Activated gamma-delta T cell treated with Interleukin-2 at 50 U/mL for 16 hours (primary cell): ENCODE data around the gene FOXF2.
A peak's percentile ranks its signal among the peaks of the same experiment; 100 is the strongest.

ENCODE experiments used
- DNase-seq: peaks from one replicate; pipeline ENCODE4 v3.0.0-alpha.2; 2020

Gene FOXF2

GRCh38 chr6:1379017-1379787, 10.2 kb upstream of the FOXF2 start:
- DNase-seq = no peak

- no peak for DNase-seq
Measured at GRCh38 chr6:1379788-1380147, 9.6 kb upstream of the FOXF2 start.

GRCh38 chr6:1380625-1381427, 8.6 kb upstream of the FOXF2 start:
- DNase-seq = no peak

GRCh38 chr6:1381481-1382330, 7.7 kb upstream of the FOXF2 start:
- DNase-seq = peak; percentile 29

- no peak for DNase-seq
Measured at GRCh38 chr6:1382331-1382882, 7.0 kb upstream of the FOXF2 start.

- DNase-seq = no peak
Measured at GRCh38 chr6:1382883-1383728, 6.3 kb upstream of the FOXF2 start.

DNA sequence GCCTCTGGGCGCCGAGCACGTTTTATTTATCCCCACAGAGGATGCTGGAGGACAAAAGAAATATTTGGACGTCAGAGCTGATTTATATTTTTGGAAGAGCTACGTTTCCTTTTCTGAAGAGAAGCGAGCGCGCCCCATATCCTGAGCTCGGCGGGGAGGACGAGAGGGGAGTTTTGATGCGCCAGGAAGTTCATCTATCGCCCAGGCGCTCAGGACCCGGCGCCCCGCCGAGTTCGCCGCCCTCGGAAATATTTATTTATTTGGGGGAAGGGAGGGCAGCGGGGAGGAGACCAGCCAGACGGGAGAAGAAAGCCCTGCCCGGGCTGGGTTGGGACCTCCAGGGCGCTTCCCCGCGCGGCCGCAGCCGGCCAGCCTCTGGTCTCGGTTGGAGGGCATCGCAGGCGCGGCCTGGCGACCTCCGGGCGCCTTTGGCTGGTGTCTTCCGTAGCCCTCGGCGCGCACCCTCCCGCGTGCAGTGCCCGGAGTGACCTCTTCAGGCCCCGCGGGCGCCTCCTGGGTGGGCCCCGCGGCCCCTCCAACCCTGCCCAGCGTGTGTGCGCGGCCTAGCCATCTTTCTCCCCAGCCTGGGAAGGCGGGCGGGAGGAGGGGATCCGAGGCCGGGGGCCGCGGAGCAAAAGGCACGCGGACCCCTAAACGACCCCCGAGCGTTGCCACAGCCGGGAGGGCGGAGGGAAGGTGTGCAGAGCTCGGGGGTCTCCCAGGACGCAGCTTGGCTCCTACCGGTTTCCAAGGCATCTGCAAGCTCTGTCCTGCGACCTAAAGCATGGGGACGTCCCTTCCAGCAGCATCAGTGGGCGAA, 5.4 kb upstream of the FOXF2 start:
- no peak for DNase-seq

DNA sequence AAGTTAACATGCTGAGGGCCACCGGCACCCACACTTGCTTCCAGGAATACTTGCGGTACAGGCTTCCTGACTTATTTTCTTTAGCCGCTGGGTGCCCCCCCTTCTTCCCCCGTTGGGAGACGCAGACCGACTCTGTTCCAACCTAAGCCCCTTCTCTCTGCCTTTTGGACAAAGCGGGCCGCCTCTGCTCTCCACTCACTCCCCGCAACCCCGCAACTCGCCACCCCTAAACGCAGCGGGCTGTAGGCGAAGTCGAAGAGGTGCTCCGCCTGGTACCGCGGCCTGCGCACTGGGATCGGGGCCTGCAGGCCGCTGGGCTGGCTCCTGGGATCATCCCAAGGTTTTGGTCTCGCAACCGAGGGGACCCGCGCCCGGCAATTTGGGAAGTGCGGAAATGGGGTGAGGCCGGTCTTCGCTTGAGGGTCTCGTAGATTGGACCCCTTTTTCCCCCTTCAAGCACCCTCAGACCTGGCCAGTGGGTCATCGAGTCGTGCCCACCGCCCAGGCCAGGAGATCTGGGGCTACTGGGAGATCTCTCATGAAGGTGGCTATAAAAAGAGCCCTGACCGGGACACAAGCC, 4.7 kb upstream of the FOXF2 start:
- no peak for DNase-seq

DNA sequence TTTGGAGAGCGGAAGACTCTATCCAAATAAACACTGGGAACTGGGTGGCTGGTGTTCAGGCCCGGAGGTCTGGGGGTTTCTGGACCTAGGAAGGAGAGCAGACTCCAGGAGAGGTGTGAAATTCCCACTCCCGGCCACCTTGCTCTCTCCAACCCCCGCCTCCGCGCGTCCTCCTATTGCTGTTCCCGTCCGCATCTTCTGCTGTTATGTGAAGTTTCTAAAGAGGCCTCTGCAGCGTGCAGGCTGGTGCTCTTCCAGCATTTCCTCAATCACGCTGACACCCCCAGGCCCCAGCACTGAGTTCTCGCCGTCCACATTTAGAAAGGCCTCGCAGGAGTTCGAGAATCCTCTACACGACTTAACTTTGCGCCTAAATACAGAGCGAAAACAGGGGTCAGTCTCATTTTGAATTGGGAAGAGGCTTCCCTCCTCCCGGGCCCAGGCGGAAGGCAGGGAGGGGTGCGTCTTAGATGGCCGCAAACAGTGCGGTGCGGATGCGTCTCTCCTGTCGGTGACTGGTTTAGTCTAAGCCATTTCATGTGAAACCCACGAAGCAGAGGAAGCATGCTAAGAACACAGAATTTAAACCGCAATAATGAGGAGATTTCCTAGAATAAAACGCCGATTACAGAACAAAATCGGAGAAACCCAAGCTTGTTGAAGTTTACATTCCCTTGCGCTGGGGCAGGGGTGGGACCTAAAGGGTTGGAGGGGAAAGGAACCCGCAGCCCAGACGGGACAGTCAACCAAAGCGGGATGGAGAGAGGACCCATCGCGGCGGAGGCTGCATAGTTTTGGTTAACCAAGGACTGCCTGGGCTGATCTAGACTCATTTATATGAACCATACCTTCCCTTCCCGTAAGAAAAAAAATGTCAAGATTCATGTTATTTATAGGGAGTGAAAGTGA, 4.0 kb upstream of the FOXF2 start:
- DNase-seq = no peak

GRCh38 chr6:1386038-1386709, 3.2 kb upstream of the FOXF2 start:
- no peak for DNase-seq

GRCh38 chr6:1387538-1387875, 1.9 kb upstream of the FOXF2 start:
- no peak for DNase-seq

GRCh38 chr6:1387876-1388629, 1.3 kb upstream of the FOXF2 start:
- no peak for DNase-seq

- DNase-seq = no peak
Measured at GRCh38 chr6:1388630-1389368, 577 bp upstream of the FOXF2 start.

- no peak for DNase-seq
Measured at GRCh38 chr6:1390133-1390945, 963 bp downstream of the FOXF2 start.

DNA sequence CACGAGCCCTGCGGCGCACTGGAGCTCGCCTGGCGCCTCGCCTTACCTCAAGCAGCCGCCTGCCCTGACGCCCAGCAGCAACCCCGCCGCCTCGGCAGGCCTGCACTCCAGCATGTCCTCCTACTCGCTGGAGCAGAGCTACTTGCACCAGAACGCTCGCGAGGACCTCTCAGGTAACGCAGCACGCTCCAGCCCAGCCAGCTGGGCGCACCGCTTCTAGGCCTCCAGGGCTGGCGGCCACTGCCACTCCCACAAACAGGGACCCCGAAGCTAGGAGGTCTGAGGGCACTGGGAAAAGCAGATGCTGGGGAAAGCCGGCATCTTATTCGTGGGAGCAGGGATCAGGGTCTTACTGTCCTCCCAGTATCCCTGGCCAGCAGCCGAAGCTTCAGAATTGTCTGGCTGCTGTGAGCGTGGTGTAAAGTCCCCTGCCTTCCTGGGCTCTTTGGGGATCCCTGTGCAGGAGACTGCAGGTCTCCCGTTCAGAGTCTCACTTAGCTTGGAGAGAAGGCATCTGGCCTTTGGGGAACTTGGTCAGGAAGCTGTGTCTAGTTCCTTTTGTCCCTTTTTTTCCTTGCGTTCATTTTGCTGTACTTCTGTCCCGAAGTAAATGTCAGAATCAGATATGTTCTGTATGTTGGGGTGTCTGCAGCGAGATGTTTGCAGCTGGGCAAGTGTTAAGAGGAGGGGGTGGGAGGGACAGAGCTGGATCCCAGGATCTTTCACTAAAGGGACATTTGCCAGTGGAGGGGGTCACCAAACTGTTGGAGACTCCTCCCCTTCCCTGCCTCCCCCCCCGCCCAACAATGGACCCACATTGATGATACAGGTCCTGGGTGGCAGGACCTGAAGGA, 1.8 kb downstream of the FOXF2 start:
- no peak for DNase-seq

DNA sequence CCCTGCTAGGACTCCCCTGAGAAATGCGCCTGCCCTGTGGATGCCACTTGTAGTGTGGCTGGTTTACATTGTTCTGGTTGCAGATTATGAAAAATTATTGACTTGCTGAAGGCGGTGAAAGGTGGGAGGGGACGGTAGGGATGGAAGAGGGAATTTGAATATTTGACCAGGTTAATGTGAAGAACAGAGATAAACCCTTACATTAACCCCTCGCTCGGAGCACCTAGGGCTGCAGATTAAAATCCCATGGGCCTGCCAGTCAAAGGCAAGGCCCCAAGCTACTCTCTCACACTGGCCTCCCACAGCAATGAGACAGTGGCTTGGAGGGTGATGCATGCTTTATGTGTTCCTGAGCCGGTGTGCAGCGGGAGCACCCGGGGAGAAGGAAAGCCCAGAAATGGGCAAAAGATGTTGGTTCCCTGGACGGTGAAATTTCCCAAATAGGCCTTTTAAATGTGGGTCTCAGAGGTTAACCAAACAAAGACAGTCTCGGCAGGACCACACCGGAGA, 2.5 kb downstream of the FOXF2 start:
- DNase-seq = no peak
